Stimulated activated CD4-positive, alpha-beta T cell treated with anti-CD3 and anti-CD28 coated beads, TNF-alpha, amount 100 ng/mL, for 4 hours (primary cell): ENCODE measurements around the gene BHLHE23.
"Not testable (repeated sequence)": the region's sequence is repeated elsewhere in the genome, so short reads cannot be mapped to it uniquely, and the experiment has no call there.

Source experiments
- DNase-seq, 3 experiments: peaks; one replicate each; pipeline ENCODE4 v3.0.0-alpha.2; 2020; ENCODE audit warnings: low read depth in 3 of 3

Gene BHLHE23

DNA sequence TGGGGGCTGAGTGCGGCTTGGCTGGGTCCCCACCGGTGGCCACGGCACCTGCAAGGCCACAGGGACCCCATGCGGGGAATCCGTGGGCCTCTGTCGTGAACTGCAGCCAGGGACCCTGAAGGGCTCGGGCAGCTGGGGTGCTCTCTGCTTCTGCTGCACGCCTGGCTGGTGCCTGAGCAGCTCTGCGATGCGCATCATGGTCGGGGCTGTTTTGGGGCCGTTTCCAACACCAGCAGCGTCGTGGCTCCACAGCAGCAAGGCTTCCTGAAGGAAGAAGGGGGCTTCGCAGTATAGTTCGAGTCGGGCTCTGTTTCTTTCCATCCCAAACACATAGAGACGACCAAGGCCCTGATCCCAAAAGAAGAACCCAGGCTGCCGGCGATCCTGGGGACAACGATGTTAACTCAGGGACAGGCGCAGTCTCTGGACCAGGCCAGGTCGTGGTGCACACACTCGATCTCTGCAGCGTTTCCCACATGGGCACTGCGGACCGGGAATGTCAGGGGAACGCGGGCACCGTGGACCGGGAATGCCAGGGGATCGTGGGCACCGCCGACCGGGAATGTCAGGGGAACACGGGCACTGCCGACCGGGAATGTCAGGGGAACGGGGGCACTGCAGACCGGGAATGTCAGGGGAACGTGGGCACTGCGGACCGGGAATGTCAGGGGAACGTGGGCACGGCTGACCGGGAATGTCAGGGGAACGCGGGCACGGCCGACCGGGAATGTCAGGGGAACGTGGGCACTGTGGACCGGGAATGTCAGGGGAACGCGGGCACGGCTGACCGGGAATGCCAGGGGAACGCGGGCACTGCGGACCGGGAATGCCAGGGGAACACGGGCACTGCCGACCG lies 36.8 kb upstream of the BHLHE23 start:
- DNase-seq = no peak

- no peak for DNase-seq
Measured at GRCh38 chr20:63042448-63043071, 35.8 kb upstream of the BHLHE23 start.

DNA sequence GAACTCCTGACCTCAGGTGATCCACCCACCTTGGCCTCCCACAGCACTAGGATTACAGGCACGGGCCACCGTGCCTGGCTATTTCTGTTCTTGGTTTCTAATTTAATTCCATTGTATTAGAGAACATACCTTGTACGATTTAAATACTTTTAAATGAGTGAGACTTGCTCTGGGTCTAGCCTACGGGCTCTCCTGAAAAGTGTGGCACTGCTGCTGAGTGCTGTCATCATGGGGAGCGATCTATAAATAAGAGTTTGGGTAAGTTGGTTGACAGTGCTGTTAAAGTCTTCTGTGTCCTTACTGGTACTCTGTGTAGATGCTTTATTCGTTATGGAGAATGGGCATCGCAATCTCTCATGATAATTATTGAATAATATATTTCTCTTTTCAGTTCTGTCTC lies 35.0 kb upstream of the BHLHE23 start:
- DNase-seq = no peak

GRCh38 chr20:63037669-63038268 lies 31.0 kb upstream of the BHLHE23 start:
- no peak for DNase-seq

DNA sequence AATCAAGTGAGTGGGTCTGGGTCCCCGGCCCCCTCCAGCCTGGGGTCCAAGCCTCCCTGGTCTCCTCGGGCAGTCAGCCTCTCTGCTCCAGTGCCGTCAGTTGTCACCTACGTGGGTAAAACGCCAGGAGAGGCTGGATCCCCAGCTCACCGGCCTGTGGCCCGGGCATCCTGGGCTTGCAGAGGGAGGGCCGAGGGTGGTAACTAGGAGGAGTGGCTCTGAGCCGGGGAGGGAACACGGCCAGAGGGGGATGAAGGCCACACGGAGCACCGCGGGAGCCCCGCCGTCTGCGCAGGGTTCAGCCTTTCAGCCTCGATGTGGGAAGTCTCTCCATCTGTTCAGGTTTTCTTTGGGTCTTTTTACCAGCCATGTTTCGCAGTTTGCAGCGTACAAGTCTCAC lies 29.5 kb upstream of the BHLHE23 start:
- DNase-seq = no peak

DNA sequence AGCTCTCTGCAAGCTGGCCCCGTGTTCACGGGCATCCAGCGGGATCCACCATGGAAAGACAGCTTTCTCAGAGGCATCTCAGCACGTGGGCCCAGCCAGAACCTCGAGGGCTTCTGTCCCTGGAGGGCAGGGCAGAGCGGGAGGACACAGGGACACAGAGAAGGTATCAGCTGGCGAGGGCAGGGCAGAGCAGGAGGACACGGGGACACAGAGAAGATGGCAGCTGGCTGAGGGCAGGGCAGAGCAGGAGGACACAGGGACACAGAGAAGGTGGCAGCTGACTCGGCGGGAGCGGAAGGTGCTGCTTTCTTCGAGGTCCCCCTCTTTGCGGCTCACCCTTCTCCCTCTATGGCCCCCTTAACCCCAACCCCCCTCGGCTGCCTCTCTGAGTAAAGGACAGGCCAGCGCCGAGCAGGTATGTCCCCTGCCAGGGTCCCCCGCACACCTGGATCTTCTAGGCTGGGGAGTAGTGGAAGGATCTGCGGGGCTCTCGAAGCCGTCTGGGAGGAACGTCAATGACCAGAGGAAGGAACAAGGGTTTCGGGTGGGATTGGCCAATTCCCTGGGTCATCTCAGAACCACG lies 28.9 kb upstream of the BHLHE23 start:
- no peak for DNase-seq

- DNase-seq = not testable (repeated sequence)
Measured at GRCh38 chr20:63034710-63035602, 28.2 kb upstream of the BHLHE23 start.

GRCh38 chr20:63033794-63034709 lies 27.3 kb upstream of the BHLHE23 start:
- no peak for DNase-seq

GRCh38 chr20:63032861-63033793 lies 26.4 kb upstream of the BHLHE23 start:
- DNase-seq = no peak

GRCh38 chr20:63032026-63032800 lies 25.4 kb upstream of the BHLHE23 start:
- DNase-seq = no peak

GRCh38 chr20:63031251-63032014 lies 24.7 kb upstream of the BHLHE23 start:
- no peak for DNase-seq

DNA sequence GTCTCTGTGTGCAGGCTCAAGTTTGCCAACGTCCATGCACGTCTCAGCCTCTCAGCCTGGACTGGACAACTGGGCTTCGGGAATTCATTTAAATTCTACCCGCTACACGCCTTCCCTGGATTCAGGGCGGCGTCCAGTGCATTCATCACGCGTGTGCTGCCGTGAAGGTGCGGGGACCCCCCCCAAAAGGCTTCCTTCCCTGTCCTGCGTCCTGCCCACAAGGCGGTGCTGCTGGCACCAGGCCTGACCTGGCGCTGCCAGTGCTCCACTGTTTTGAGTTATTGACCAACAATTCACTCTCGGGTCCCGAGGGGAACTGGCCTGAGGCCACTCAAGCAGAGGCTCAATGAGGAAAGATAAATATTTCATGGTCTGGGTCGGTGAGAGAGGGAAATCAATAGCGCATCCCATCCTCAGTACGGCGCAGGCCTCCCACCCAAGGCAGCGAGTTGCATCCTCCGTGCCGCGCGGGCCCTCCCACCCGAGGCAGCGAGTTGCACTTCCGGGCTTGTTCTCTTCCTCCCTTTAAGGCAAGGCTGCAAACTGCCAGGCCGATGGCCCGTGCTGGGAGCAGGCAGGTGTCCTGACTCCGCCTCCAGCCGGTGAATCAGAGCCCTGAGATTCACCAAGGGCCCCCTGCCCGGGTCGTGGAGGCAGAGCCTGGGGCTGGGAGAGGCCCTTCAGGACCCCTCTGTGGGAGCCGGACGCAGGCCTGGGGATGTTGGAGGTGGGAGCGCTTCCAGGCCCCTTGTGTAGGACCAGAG lies 22.8 kb upstream of the BHLHE23 start:
- DNase-seq = no peak

DNA sequence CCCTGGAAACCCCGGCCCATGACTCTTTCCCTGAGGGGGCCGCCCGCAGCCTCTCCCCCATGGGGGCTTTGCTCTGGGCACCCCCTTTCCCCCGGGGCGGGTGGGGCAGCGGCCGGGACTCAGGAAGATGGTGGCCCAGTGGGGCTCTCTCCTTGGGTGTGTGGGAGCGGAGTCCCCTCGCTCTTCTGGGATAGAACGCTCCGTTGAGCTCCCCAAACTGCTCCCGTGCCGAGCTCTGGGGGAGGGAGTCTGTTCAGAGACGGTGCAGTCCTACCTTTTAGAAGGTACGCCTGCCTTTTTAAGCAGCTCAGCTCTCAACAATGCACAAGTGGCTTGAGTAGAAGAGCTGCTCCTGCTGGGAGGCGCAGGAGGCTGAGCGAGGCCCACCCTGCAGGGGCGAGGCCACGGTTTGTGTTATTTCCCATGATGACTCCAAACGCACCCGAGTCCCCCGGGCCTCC lies 21.7 kb upstream of the BHLHE23 start:
- DNase-seq = no peak

DNA sequence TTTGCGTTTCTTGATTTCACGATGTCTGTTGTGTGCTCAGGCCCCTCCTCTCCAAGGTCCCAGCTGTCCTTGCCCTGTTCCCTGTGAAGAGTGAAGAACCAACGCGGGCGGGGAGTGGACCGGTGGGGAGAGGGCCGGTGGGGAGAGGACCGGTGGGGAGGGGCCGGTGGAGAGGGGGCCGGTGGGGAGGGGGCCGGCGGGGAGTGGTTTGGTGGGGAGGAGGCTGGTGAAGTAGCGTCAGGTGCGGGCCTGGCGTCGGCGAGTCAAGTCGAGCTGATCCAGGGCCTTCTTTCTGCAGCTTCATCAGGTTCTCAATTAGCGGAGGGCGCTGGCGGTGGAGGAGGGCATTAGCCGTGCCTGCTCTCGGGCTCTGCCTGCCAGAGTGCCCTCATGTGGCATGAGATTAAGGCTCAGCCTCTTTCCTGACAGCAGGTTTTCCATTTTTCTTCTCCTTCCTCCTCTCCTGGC lies 21.2 kb upstream of the BHLHE23 start:
- DNase-seq = no peak

DNA sequence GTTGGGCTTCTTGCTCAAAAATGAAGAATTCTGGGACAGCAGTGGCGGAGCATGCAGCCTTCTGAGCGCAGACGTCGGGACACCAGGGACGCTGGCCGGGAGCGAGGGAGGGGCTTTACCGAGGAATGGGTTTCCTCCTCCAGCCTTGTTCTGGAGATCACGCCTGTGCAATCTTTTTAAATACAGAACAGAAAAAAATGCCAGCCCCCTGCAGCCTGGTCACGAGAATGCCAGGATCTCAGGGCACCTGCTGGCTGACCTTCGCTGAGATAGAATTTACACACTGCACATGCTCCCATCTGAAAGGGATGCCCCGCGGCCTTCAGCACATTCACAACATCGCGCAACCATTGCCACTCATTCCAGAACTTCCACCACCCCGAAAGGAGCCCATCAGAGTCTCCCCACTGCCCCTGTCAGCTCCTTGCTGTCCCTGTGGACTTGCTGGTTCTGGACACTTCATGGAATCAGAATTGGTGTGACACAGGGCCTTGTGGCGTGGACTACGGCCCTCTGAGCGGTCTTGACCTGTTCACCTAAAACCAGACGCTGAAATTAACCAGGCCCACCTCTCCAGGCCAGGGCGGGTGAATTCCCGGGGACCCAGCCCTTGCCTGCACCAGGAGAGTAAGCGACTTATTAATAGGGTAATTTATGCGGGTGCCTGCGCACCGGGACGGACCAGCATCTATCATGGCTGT lies 20.6 kb upstream of the BHLHE23 start:
- no peak for DNase-seq

DNA sequence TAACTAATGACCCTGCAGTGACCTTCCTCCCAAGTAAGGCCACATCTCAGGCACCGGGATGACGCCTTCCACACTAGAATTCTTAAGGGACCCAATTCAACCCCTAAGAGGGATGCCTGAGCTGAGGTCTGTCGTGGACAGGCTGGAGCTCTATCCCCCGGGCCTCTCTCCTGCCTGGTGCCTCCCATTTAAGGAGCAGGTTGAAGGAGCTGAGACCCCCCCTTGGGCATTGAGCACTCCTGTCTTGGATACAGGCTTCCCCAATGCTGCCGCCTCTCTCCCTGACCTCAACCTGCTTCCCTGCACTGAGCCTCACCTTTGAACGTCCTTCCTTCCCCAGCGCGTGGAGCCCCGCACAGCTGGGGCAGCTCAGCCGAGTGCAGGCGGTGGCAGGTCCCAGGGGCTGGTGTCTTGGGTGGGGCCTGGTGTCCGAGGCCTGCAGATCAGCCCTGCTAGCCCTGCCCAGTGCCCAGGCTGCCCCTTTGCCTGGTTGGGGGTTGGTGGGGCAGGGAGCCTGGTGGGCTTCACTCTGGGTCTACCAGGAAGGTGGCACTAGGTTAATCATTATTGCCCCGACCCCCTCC lies 19.9 kb upstream of the BHLHE23 start:
- no peak for DNase-seq
